IMR-90 (cell line): ENCODE results near the gene PTPRF. TPM values are rescaled to one million over a fixed set of nuclear protein-coding genes. Genes with fewer than 3 reads are reported as not detected.

Experiments
- ATAC-seq: fragments of 200-7000 bp; cut with Tn5 transposase; 2 replicates; pipeline ENCODE4 v1.9.1; 2020; ENCODE audit warnings: low read depth, mild to moderate bottlenecking, moderate library complexity
- BruUV-seq: library from RNA; stranded (reverse); fragments of 400-500 nt; replicated peaks from 2 replicates; lab custom pipeline; 2021; lab: Mats Ljungman, UMichigan
- CTCF ChIA-PET: fragments of 300-600 bp; formaldehyde crosslinking; extraction: SDS; loops from one replicate; lab custom pipeline; 2021; ENCODE audit warnings: antibody characterized with exemption; lab: Yijun Ruan, JAX
- POLR2A ChIA-PET: fragments of 300-600 bp; sonication (Branson Sonifier 250); formaldehyde crosslinking; loops from one replicate; lab custom pipeline; 2022; ENCODE audit warnings: antibody characterized with exemption; ENCODE audit not compliant: unreplicated experiment; lab: Charles Lee
- DNase-seq: peaks from one replicate; pipeline ENCODE4 v3.0.0; 2013
- H2AFZ ChIP-seq: replicated peaks from 2 replicates; pipeline ENCODE3; 2013; ENCODE audit warnings: low read length, mild to moderate bottlenecking; ENCODE audit not compliant: poor library complexity
- H2AK5ac ChIP-seq: 2 replicates; pipeline ENCODE4 v1.6.1; 2013; ENCODE audit warnings: low read depth, low read length, inconsistent platforms
- H2AK9ac ChIP-seq: replicated peaks from 2 replicates; pipeline ENCODE3; 2013; ENCODE audit warnings: mild to moderate bottlenecking, low read depth, low read length, moderate library complexity; ENCODE audit not compliant: poor library complexity
- H2BK120ac ChIP-seq: 2 replicates; pipeline ENCODE4 v1.6.1; 2013; ENCODE audit warnings: low read depth, low read length, inconsistent platforms
- H2BK15ac ChIP-seq: 3 replicates; pipeline ENCODE4 v1.6.1; 2013; ENCODE audit warnings: low read depth, low read length, inconsistent platforms
- H2BK20ac ChIP-seq: 2 replicates; pipeline ENCODE4 v1.6.1; 2013; ENCODE audit warnings: low read depth, mild to moderate bottlenecking, inconsistent platforms, low read length, moderate library complexity
- H2BK5ac ChIP-seq: 2 replicates; pipeline ENCODE4 v1.6.1; 2013; ENCODE audit warnings: mild to moderate bottlenecking, low read depth, low read length, inconsistent platforms; ENCODE audit not compliant: poor library complexity, severe bottlenecking
- H3K14ac ChIP-seq: replicated peaks from 2 replicates; pipeline ENCODE4 v1.6.1; 2013; ENCODE audit warnings: low read depth, low read length, inconsistent platforms
- H3K18ac ChIP-seq: 2 replicates; pipeline ENCODE4 v1.6.1; 2013; ENCODE audit warnings: low read depth, low read length, control low read depth
- H3K23ac ChIP-seq: 2 replicates; pipeline ENCODE4 v1.6.1; 2013; ENCODE audit warnings: low read depth, low read length, inconsistent platforms
- H3K27ac ChIP-seq: 2 replicates; pipeline ENCODE4 v1.5.1; 2013; ENCODE audit warnings: mild to moderate bottlenecking, control low read depth, low read length; ENCODE audit not compliant: insufficient read depth
- H3K27me3 ChIP-seq: 2 replicates; pipeline ENCODE4 v1.6.1; 2013; ENCODE audit warnings: low read length; ENCODE audit not compliant: control insufficient read depth, insufficient read depth
- H3K36me3 ChIP-seq: 2 replicates; pipeline ENCODE4 v1.6.1; 2013; ENCODE audit warnings: low read length, mixed read lengths; ENCODE audit not compliant: control insufficient read depth, insufficient read depth
- H3K4ac ChIP-seq: 2 replicates; pipeline ENCODE4 v1.6.1; 2013; ENCODE audit warnings: low read depth, low read length, inconsistent platforms
- H3K4me1 ChIP-seq: 2 replicates; pipeline ENCODE4 v1.6.1; 2013; ENCODE audit warnings: low read length, mixed read lengths; ENCODE audit not compliant: control insufficient read depth, insufficient read depth
- H3K4me2 ChIP-seq: 2 replicates; pipeline ENCODE4 v1.6.1; 2013; ENCODE audit warnings: low read depth, mild to moderate bottlenecking, control low read depth, low read length, moderate library complexity
- H3K4me3 ChIP-seq: 2 replicates; pipeline ENCODE4 v1.5.1; 2013; ENCODE audit warnings: low read depth, mild to moderate bottlenecking, control low read depth, low read length, moderate library complexity; ENCODE audit not compliant: insufficient read depth
- H3K56ac ChIP-seq: 2 replicates; pipeline ENCODE4 v1.6.1; 2013; ENCODE audit warnings: low read length, inconsistent platforms; ENCODE audit not compliant: insufficient read depth; ENCODE audit errors: extremely low read depth
- H3K79me1 ChIP-seq, 2 experiments: 2 replicates each; pipeline ENCODE4 v1.6.1; 2013; ENCODE audit warnings: low read length in 2 of 2, inconsistent platforms in 1 of 2, low read depth in 1 of 2
- H3K9ac ChIP-seq: 2 replicates; pipeline ENCODE4 v1.6.1; 2013; ENCODE audit warnings: low read depth, low read length, control low read depth
- H3K9me1 ChIP-seq: 2 replicates; pipeline ENCODE4 v1.6.1; 2013; ENCODE audit warnings: low read length, inconsistent platforms; ENCODE audit not compliant: insufficient read depth
- H3K9me3 ChIP-seq: 2 replicates; pipeline ENCODE4 v1.6.1; 2013; ENCODE audit warnings: low read length; ENCODE audit not compliant: control insufficient read depth, insufficient read depth
- H4K20me1 ChIP-seq: 2 replicates; pipeline ENCODE4 v1.6.1; 2013; ENCODE audit warnings: low read length, inconsistent platforms; ENCODE audit not compliant: insufficient read depth
- H4K5ac ChIP-seq: 2 replicates; pipeline ENCODE4 v1.6.1; 2013; ENCODE audit warnings: mild to moderate bottlenecking, low read depth, low read length, control low read depth
- H4K8ac ChIP-seq, 2 experiments: 2 replicates each; pipeline ENCODE4 v1.6.1; 2013; ENCODE audit warnings: low read depth in 2 of 2, low read length in 2 of 2, control low read depth in 1 of 2, inconsistent platforms in 1 of 2
- H4K91ac ChIP-seq: 2 replicates; pipeline ENCODE4 v1.6.1; 2013; ENCODE audit warnings: low read depth, low read length, inconsistent platforms; ENCODE audit not compliant: insufficient read depth
- CEBPB ChIP-seq: IDR thresholded peaks from 2 replicates; pipeline ENCODE4 v1.6.1; 2012; ENCODE audit warnings: low read depth, low read length, improper control_type of control experiment
- FOS ChIP-seq: fragments of 150-350 bp; IDR thresholded peaks from 2 replicates; pipeline ENCODE4 v1.6.1; 2016; ENCODE audit warnings: low read depth, low read length
- MAZ ChIP-seq: IDR thresholded peaks from 2 replicates; pipeline ENCODE4 v1.6.1; 2012; ENCODE audit warnings: low read depth, mild to moderate bottlenecking, low read length, improper control_type of control experiment, moderate library complexity, borderline replicate concordance
- POLR2A ChIP-seq: IDR thresholded peaks from 2 replicates; pipeline ENCODE4 v1.6.1; 2012; ENCODE audit warnings: mild to moderate bottlenecking, low read depth, low read length
- RAD21 ChIP-seq: IDR thresholded peaks from 2 replicates; pipeline ENCODE4 v1.6.1; 2012; ENCODE audit warnings: low read length, improper control_type of control experiment
- RCOR1 ChIP-seq: IDR thresholded peaks from 2 replicates; pipeline ENCODE4 v1.6.1; 2012; ENCODE audit warnings: mild to moderate bottlenecking, low read length, improper control_type of control experiment; ENCODE audit not compliant: insufficient replicate concordance
- RFX5 ChIP-seq: IDR thresholded peaks from 2 replicates; pipeline ENCODE4 v1.8.0; 2012; ENCODE audit warnings: low read depth, mild to moderate bottlenecking, low read length, moderate library complexity
- WGBS, 2 experiments: methylation state at CpG; one replicate each; pipeline versions ENCODE4 v1.1.5 to v1.1.7; 2013; ENCODE audit warnings: missing lambda C conversion rate in 2 of 2; ENCODE audit not compliant: insufficient read length in 1 of 2; ENCODE audit errors: extremely low coverage in 2 of 2; 5-methylcytosine and 5-hydroxymethylcytosine counted together
- dilution Hi-C: fragments of 300-500 bp; cut with HindIII; formaldehyde crosslinking; loops from one replicate; pipeline ENCODE4 v1.14.3; 2018; ENCODE audit warnings: low sequenced_read_pairs; ENCODE audit not compliant: unreplicated experiment
- in situ Hi-C: fragments of 300-500 bp; cut with MboI; formaldehyde crosslinking; loops from 3 replicates; pipeline ENCODE4 v1.14.3; 2019; ENCODE audit warnings: low sequenced_read_pairs, inconsistent platforms, mixed read lengths
- intact Hi-C: fragments of 100-400 bp; cut with micrococcal nuclease; formaldehyde crosslinking; loops from 2 replicates; pipeline ENCODE4 v1.10.0; 2022
- polyA plus RNA-seq, 3 experiments: library from polyadenylated mRNA; depleted of rRNA; stranded (reverse); fragments of >200 nt; gene quantifications; 2 replicates each; pipeline ENCODE4 v1.2.3, GENCODE V29; 2012; ENCODE audit warnings: low replicate concordance in 1 of 3
- total RNA-seq: library from RNA; depleted of rRNA; stranded (reverse); fragments of >200 nt; gene quantifications from 2 replicates; pipeline ENCODE4 v1.2.3, GENCODE V29; 2012
- TF ChIP-seq, protein P1 (sequence below): conservative IDR thresholded peaks from 2 replicates; pipeline ENCODE4 v1.5.1; 2012; ENCODE audit warnings: mild to moderate bottlenecking, low read depth, low read length, improper control_type of control experiment
- TF ChIP-seq, protein P2 (sequence below): fragments of 150-350 bp; IDR thresholded peaks from 2 replicates; pipeline ENCODE4 v1.6.1; 2017; ENCODE audit warnings: mild to moderate bottlenecking, antibody characterized with exemption, low read length, low read depth

Gene PTPRF
- total and polyA plus RNA-seq, 2 of the 4 experiments (the other 2 are of a cell fraction), result 25.8 to 92.3 TPM

DNA sequence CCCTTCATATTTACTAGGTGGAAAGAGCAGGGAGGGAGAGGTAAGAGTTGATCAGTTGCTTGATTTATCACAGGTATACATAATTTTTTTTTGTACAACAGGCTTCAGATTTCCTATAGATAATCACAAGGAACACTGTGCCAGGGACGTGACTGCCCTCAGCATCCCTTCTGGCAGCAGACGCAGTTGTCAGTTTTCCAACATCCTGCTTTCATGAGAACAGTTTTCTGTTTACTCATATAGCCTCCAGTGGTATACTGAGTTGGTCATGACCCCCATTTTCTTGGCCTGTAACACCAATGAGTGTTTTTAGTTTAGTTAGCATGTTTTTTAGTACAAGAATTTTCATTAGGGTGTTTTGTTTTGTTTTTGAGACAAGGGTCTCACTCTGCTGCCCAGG is 37.9 kb upstream of the PTPRF start:
- H4K91ac ChIP-seq, result peak overlapping the region; percentile 43; the same call in 1 of the 2 replicates
- peak; percentile 36 for DNase-seq
- dilution Hi-C loops, result no loop called here

More for the DNA sequence above, 37.9 kb upstream of the PTPRF start:
- peak overlapping the region; percentile 42; the same call in 1 of the 2 replicates for H2BK20ac ChIP-seq
- H3K18ac ChIP-seq, result peak overlapping the region; percentile 3; the same call in 1 of the 2 replicates
- 0 out of 2 replicates have a peak overlapping the region, but pooled peaks have one; percentile 6 for H3K56ac ChIP-seq
- peaks cover 6% of the 10 kb centered on the region for H3K4me1 ChIP-seq
- no peak overlapping the region for H3K23ac ChIP-seq
- WGBS, 2 experiments, result no CpG with 5 or more reads among the region's 2 CpGs
- no peak overlapping the region for H2AFZ ChIP-seq
- H3K79me1 ChIP-seq, result no peaks in the 10 kb centered on the region
- no peak overlapping the region for H3K4me2 ChIP-seq
- TF ChIP-seq CEBPB, result no peak
- TF ChIP-seq MAZ, result no peak
- no peak for TF ChIP-seq POLR2A
- no peak for TF ChIP-seq RFX5
- TF ChIP-seq, protein P1, sequence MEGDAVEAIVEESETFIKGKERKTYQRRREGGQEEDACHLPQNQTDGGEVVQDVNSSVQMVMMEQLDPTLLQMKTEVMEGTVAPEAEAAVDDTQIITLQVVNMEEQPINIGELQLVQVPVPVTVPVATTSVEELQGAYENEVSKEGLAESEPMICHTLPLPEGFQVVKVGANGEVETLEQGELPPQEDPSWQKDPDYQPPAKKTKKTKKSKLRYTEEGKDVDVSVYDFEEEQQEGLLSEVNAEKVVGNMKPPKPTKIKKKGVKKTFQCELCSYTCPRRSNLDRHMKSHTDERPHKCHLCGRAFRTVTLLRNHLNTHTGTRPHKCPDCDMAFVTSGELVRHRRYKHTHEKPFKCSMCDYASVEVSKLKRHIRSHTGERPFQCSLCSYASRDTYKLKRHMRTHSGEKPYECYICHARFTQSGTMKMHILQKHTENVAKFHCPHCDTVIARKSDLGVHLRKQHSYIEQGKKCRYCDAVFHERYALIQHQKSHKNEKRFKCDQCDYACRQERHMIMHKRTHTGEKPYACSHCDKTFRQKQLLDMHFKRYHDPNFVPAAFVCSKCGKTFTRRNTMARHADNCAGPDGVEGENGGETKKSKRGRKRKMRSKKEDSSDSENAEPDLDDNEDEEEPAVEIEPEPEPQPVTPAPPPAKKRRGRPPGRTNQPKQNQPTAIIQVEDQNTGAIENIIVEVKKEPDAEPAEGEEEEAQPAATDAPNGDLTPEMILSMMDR, result no peak
- TF ChIP-seq RCOR1, result no peak
- no peak for TF ChIP-seq FOS
- TF ChIP-seq, protein P2, sequence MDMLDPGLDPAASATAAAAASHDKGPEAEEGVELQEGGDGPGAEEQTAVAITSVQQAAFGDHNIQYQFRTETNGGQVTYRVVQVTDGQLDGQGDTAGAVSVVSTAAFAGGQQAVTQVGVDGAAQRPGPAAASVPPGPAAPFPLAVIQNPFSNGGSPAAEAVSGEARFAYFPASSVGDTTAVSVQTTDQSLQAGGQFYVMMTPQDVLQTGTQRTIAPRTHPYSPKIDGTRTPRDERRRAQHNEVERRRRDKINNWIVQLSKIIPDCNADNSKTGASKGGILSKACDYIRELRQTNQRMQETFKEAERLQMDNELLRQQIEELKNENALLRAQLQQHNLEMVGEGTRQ, result no peak
- TF ChIP-seq RAD21, result no peak
- no peak for ATAC-seq
- H2AK9ac ChIP-seq, result no peak overlapping the region
- ChIA-PET POLR2A (no interaction called here), CTCF (no interaction called here)
- in situ Hi-C loops (no loop called here), intact Hi-C loops (no loop called here)
- peak overlapping the region; percentile 48; the same call in 1 of the 3 replicates for H2BK15ac ChIP-seq
- H3K9ac ChIP-seq, result no peak overlapping the region
- H4K5ac ChIP-seq, result peak overlapping the region; percentile 0; the same call in 1 of the 2 replicates
- H2BK120ac ChIP-seq, result no peak overlapping the region
- peaks cover 8% of the 10 kb centered on the region for H3K9me3 ChIP-seq
- no peak overlapping the region for H3K4me3 ChIP-seq
- BruUV-seq, result no TSS peak
- no peak overlapping the region for H3K27ac ChIP-seq
- peak overlapping the region; percentile 60; the same call in 1 of the 2 replicates for H3K4ac ChIP-seq
- H2AK5ac ChIP-seq, result no peak overlapping the region
- no peaks in the 10 kb centered on the region for H4K20me1 ChIP-seq
- H3K9me1 ChIP-seq, result no peaks in the 10 kb centered on the region
- peak overlapping the region; percentile 45; the same call in 1 of the 2 replicates for H3K14ac ChIP-seq
- H4K8ac ChIP-seq, result peak overlapping the region; percentile 40 to 75; a peak in 3 of 4 replicates
- H3K36me3 ChIP-seq, result no peaks in the 10 kb centered on the region
- H3K27me3 ChIP-seq, result no peaks in the 10 kb centered on the region
- H2BK5ac ChIP-seq, result peak overlapping the region; percentile 57
